GM12875 (cell line): ENCODE results near the gene PLCG1.
A peak's percentile ranks its signal among the peaks of the same experiment; 100 is the strongest.

Experiments
- H3K4me3 ChIP-seq: one replicate; pipeline ENCODE4 v1.5.1; 2011; ENCODE audit warnings: low read depth, low read length, control low read depth
- TF ChIP-seq, protein P1 (sequence below): IDR thresholded peaks from 2 replicates; pipeline ENCODE4 v1.5.1; 2011; ENCODE audit warnings: low read depth, mild to moderate bottlenecking, control low read depth, inconsistent platforms, low read length, moderate library complexity, borderline replicate concordance; ENCODE audit not compliant: insufficient read depth

Gene PLCG1

DNA sequence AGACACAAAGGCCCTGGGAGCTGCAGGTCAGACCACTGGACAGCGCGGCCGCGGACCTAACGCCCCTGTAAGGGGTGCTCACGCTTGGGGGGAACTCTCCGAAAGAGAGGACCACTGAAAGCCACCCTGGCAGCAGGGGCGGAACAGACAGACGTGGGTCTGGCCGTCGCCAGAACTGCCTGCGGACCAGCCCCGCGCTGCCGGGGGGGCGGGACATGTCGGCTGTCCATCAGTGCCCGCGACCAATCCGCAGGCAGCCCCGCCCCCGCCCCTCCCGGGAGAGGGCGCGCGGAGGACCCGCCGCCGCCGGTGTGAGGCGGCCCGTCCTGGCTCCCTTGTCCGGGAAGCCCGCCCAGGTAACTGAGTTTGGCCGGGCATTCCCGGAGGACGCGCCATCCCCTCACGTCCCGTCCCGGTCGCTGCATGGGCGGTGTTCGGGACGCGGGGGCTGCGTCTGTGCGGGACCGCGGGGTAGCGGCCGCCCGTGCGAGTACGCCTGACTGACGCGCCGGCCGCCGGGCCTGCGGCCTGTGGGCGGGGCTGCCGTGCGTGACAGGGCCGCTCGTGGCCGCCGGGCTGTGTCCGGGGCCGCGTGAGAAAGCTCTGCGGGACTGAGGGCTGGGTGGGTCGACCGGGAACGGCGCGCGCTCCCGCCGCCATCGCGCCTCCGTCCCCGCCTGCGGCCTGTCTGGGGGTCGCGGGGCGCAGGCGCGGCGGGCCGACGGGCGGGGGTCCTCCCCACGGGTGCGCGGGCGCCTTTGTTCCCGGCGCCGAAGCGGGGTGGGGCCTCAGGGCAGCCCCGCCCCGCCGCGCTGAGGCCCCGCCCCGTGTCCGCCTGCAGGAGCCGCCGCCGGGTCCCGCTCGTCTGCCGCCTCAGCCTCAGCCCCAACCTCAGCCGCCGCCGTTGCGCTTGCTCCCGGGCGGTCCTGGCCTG lies at the start of gene PLCG1:
TSS of gene PLCG1 (plus strand) at position 864 of the 934 bp plus-strand sequence. CDS start 99 bp downstream, outside the sequence.
- TF ChIP-seq, protein P1, sequence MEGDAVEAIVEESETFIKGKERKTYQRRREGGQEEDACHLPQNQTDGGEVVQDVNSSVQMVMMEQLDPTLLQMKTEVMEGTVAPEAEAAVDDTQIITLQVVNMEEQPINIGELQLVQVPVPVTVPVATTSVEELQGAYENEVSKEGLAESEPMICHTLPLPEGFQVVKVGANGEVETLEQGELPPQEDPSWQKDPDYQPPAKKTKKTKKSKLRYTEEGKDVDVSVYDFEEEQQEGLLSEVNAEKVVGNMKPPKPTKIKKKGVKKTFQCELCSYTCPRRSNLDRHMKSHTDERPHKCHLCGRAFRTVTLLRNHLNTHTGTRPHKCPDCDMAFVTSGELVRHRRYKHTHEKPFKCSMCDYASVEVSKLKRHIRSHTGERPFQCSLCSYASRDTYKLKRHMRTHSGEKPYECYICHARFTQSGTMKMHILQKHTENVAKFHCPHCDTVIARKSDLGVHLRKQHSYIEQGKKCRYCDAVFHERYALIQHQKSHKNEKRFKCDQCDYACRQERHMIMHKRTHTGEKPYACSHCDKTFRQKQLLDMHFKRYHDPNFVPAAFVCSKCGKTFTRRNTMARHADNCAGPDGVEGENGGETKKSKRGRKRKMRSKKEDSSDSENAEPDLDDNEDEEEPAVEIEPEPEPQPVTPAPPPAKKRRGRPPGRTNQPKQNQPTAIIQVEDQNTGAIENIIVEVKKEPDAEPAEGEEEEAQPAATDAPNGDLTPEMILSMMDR: no peak
- H3K4me3 ChIP-seq: peak within 1 kb of the TSS; percentile 61

DNA sequence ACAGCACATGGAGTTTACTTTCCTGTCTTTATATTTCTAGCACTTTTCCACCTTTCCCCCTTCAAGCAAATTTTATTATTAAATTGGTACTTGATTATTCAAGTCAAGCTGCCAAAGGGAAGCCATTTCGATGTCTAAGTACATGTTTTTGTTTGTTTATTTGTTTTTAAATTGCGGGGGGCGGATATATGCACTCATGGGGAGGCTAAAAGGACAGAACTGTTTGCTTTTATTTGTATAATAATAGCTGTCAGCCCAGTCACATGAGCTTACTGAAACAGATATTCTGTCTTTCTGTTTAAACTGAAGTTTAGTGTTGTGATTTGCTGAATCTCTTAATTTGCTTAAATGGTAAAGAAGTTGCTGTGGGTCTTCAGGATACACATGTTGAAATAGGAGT lies 49.6 kb upstream of the PLCG1 start:
- no peak overlapping the region for H3K4me3 ChIP-seq
- TF ChIP-seq, protein P1: no peak

DNA sequence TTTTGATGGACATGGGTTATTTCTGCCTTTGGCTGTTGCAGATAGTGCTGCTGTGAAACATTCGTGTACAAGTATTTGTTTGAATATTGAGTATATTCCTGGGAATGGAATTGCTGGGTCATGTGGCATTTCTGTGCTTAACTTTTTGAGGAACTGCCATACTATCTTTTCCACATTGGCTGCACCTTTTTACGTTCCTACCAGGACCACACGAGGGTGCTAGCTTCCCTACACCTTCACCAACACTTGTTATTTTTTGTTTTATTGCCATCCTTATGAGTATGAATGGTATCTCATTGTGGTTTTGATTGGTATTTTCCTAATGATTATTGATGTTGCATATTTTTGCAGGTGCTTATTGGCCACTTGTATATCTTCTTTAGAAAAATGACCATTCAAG lies 47.8 kb upstream of the PLCG1 start:
- TF ChIP-seq, protein P1: no peak
- H3K4me3 ChIP-seq: no peak overlapping the region

- no peak overlapping the region for H3K4me3 ChIP-seq
- TF ChIP-seq, protein P1: no peak
Measured at GRCh38 chr20:41091927-41092326, 45.4 kb upstream of the PLCG1 start.

DNA sequence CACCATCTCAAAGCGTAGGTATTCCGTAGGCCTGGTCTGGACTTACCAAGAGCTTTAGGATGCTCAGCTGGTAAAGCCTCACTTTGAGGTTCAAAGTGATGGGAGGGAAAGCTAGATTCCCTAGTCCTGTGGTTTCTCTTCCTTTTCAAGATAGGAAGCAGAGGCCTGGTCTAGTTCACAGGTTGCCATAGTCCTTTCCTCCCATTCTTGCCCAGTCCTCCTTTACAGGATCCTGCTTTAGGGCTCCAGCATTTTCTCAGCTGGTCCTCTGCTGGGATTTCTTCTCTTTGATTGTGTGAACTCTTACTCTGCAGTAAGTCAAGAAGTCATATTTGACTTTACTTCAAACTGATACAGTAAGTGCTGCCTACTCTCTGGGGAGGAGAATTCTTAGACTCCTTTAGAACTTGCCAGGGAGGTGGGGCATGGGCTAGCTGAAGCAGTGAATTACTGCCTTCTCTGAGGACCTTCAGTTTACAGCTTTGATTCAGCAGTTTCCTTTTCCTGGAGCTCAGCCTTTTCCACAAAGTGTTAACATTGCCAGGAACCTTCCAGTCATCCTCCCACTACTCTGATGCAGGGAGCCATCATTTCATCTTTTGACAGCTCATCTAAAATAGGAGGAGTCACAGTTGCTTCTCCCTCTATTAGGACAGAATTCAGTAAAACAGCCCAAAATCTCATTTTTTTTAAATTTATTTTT lies 42.8 kb upstream of the PLCG1 start:
- TF ChIP-seq, protein P1: no peak
- no peak overlapping the region for H3K4me3 ChIP-seq

DNA sequence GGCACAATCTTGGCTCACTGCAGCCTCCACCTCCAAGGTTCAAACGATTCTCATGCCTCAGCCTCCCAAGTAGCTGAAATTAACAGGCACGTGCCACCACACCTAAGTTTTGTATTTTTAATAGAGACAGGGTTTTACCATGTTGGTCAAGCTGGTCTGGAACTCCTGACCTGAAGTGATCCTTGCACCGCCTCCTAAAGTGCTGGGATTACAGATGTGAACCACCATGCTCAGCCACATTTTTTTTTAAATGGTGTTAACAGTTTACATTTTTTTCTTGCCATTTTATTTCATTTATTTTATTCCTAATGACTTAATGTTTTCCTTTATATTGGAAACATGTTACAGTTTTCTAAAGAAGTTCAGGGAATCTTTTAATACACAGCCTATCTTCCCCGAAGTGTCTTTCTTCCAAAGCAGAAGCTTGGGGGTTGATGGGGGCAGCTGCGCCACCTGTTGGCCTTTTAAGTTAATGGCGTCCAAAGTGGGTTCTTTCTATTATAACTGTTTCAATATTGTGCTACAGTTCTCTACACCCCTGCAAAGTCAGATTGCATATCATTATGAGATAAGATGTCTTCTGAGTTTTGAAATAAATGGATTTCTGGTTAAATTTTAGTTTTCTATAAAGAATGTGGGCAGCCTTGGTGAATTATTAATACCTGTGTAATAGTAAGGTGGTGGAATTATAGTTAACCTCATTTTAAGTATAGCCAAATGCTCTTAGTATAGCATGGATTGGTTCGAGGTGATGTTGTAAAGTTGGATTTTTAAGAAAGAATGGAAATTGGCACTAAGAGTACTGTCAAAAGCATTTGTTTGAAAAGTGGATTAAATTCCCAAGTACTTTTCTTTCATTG lies 42.0 kb upstream of the PLCG1 start:
- TF ChIP-seq, protein P1: peak; percentile 66
- H3K4me3 ChIP-seq: no peak overlapping the region
